ENCODE results near the gene KCNK10.

KCNK10 gene

DNA sequence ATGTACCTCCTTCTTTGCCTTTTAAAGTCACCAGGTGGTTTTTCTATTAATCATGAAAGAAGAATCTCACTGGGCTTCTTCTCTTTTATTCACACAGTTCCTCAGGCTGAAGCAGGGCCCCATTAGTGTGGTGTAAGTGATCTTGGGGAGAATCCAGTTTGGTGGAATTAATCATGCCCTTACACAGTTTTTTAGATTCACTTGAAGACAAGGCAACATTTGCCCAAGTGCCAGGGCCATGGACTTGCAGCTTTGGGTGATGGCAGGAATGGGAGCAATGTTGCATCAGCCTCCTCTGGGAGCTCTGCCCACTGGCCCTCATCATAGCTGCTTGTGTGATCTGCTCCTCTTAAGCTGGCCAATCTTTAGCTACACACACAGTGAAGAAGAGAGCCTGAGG lies 33.8 kb downstream of the KCNK10 start:
- H3K9me3 ChIP-seq, result no peaks in the 10 kb centered on the region
- no peaks in the 10 kb centered on the region for H3K4me1 ChIP-seq (ENCODE audit: control insufficient read depth in 1 of 2, insufficient read depth in 1 of 2, low read depth in 1 of 2, low read length in 1 of 2)
- no peak overlapping the region for H3K27ac ChIP-seq
- no peaks in the 10 kb centered on the region for H3K36me3 ChIP-seq
- TF ChIP-seq, protein P1, sequence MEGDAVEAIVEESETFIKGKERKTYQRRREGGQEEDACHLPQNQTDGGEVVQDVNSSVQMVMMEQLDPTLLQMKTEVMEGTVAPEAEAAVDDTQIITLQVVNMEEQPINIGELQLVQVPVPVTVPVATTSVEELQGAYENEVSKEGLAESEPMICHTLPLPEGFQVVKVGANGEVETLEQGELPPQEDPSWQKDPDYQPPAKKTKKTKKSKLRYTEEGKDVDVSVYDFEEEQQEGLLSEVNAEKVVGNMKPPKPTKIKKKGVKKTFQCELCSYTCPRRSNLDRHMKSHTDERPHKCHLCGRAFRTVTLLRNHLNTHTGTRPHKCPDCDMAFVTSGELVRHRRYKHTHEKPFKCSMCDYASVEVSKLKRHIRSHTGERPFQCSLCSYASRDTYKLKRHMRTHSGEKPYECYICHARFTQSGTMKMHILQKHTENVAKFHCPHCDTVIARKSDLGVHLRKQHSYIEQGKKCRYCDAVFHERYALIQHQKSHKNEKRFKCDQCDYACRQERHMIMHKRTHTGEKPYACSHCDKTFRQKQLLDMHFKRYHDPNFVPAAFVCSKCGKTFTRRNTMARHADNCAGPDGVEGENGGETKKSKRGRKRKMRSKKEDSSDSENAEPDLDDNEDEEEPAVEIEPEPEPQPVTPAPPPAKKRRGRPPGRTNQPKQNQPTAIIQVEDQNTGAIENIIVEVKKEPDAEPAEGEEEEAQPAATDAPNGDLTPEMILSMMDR (IDR thresholded peaks at IDR 0.05), result no peak
- H3K27me3 ChIP-seq, result no peaks in the 10 kb centered on the region
- no peak overlapping the region for H3K4me3 ChIP-seq (ENCODE audit: low read depth in 1 of 2, low read length in 1 of 2)

DNA sequence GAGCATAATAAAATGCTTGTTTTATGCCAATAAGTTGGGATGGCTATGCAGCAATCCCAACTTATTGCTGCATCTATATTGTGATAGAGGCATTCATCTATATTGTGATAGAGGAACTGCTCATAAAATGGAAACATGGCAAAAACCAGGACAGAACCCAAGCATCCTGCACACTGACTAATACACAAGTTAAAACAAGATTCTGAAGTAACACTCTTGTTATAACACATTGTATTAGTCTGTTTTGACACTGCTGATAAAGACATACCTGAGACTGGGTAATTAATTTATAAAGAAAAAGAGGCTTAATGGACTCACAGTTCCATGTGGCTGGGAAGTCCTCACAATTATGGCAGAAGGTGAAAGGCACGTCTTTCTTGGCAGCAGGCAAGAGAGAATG lies 36.8 kb downstream of the KCNK10 start:
- no peaks in the 10 kb centered on the region for H3K36me3 ChIP-seq
- TF ChIP-seq, protein P1 (IDR thresholded peaks at IDR 0.05), result no peak
- H3K4me3 ChIP-seq (ENCODE audit: low read depth in 1 of 2, low read length in 1 of 2), result no peak overlapping the region

DNA sequence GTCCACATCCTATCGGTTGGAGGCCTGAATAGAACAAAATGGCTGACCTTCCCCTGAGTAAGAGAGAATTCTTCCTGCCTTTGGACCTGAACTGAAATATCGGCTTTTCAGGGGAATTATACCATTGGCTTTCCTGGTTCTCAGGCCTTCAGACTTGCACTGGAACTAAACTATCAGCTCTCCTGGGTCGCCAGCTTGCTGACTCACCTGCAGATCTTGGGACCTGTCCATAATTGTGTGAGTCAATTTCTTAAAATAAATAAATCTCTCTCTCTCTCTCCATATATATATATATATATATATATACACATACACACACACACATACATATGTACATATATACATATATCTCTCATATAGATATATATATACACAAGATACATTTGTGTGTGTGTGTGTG lies 41.6 kb downstream of the KCNK10 start:
- no peaks in the 10 kb centered on the region for H3K9me3 ChIP-seq

More for the DNA sequence above, 36.8 kb downstream of the KCNK10 start:
- H3K4me1 ChIP-seq (ENCODE audit: control insufficient read depth in 1 of 2, insufficient read depth in 1 of 2, low read depth in 1 of 2, low read length in 1 of 2), result no peaks in the 10 kb centered on the region
- H3K9me3 ChIP-seq, result no peaks in the 10 kb centered on the region
- H3K27me3 ChIP-seq, result no peaks in the 10 kb centered on the region
- no peak overlapping the region for H3K27ac ChIP-seq

DNA sequence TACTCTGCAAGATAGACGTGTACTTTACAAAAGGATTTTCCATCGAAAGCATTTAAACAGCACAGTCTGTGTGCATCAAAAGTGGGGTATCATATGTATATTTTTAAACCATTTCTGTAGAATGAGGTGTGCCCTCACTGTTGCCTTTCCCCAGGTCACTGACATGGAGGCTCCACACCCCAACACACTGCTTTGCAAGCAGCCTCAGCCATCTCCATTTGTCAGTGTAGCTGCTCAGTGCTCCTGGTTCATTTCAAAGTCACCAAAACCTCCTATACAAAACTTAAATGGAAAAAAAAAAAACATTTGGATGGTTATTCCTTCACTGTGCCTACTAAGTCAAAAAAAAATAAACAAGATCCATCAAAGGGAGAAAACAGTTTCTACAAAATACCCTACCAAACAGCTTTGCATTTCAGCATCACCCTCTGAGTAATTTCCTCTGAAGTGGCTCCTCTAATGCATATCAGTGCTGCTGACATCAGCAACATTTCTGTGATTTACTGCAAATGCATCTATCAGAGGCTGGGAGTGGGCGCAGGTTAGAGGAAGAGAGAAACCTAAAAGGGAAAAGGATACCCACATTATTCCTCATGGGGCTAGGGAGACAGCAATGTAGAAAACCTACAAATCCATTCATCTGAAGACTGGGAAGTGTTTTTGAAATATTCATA lies 46.0 kb downstream of the KCNK10 start:
- H3K9me3 ChIP-seq, result no peaks in the 10 kb centered on the region
- H3K27ac ChIP-seq, result no peak overlapping the region
- no peaks in the 10 kb centered on the region for H3K27me3 ChIP-seq
- no peak overlapping the region for H3K4me3 ChIP-seq (ENCODE audit: low read depth in 1 of 2, low read length in 1 of 2)
- TF ChIP-seq, protein P1 (IDR thresholded peaks at IDR 0.05), result no peak
- H3K4me1 ChIP-seq (ENCODE audit: control insufficient read depth in 1 of 2, insufficient read depth in 1 of 2, low read depth in 1 of 2, low read length in 1 of 2), result no peaks in the 10 kb centered on the region
- no peaks in the 10 kb centered on the region for H3K36me3 ChIP-seq

More for the DNA sequence above, 41.6 kb downstream of the KCNK10 start:
- TF ChIP-seq, protein P1 (IDR thresholded peaks at IDR 0.05), result no peak
- no peaks in the 10 kb centered on the region for H3K27me3 ChIP-seq
- H3K27ac ChIP-seq, result no peak overlapping the region
- H3K36me3 ChIP-seq, result no peaks in the 10 kb centered on the region
- no peak overlapping the region for H3K4me3 ChIP-seq (ENCODE audit: low read depth in 1 of 2, low read length in 1 of 2)
- no peaks in the 10 kb centered on the region for H3K4me1 ChIP-seq (ENCODE audit: control insufficient read depth in 1 of 2, insufficient read depth in 1 of 2, low read depth in 1 of 2, low read length in 1 of 2)

DNA sequence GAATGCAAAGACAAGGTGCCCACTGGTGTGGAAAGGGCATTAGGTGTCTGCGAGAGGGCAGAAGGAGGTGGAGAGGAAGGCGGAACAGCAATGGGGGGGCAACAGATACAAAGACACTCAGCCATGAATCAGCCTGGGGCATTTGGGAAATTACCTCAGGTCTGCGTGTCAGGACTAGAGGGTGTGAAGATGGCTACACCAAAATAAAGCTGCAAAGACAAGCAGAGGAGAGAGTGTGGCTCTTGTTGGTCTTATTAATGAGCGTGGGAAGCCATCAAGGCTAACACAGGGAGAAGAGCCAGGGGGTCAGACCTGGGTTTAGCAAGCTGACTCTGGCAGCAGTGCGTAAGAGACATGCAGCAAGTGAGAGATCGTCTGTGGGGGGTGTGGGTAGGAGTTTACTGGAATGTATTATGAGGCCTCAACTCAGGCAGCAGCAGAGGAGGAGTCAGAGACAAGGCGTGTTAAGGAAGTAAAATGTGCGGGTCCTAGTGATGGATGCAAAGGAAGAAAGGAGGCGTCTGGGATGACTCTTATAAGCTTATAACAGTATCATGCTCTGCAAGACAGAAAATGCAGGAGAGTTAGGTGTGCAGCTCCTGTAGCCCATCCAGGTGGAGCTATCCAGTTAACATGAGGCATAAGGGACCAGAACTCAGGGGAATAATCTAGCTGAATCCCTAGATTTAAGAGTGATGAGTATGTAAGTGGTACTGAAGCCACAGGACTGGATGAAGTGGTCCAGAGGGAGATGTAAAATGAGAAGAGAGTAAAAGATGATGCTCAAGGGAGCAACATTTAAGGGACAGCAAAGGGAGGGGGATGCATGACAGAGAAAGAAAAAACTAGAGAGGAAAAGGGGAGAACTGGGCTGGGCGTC lies 50.4 kb downstream of the KCNK10 start:
- Histone ChIP-seq H3K9me3 (no peaks in the 10 kb centered on the region), H3K4me1 (ENCODE audit: control insufficient read depth in 1 of 2, insufficient read depth in 1 of 2, low read depth in 1 of 2, low read length in 1 of 2) (no peaks in the 10 kb centered on the region), H3K36me3 (no peaks in the 10 kb centered on the region), H3K27me3 (no peaks in the 10 kb centered on the region), H3K27ac (no peak overlapping the region), H3K4me3 (ENCODE audit: low read depth in 1 of 2, low read length in 1 of 2) (no peak overlapping the region)
- TF ChIP-seq, protein P1 (IDR thresholded peaks at IDR 0.05), result no peak

Data from neutrophil (primary cell).